ENCODE measurements around the gene ABCG4. TPM values are rescaled to one million over a fixed set of nuclear protein-coding genes. Genes with fewer than 3 reads are reported as not detected.

The ABCG4 gene
- polyA plus RNA-seq, 3 donors = 0.01 to 0.34 (median 0.06) TPM

Other genes starting within 250 kb of the ABCG4 start
- 10 to 100 TPM; 13.9 to 28.9 (median 22.8) TPM for gene BCL9L, start 223.1 kb upstream of the ABCG4 start, polyA plus RNA-seq
- under 1 TPM in 2 of 3 donors, not detected in 1; 0.14 to 0.16 TPM for gene UPK2, start 192.8 kb upstream of the ABCG4 start, polyA plus RNA-seq
- not detected for gene FOXR1, start 177.3 kb upstream of the ABCG4 start, polyA plus RNA-seq
- 10 to 100 TPM in 2 of 3 donors, 1 to 10 TPM in 1; 6.1 to 28.3 (median 13.7) TPM for gene CENATAC, start 150.9 kb upstream of the ABCG4 start, polyA plus RNA-seq
- gene RPS25, start 130.7 kb upstream of the ABCG4 start, polyA plus RNA-seq = 1,000 to 10,000 TPM; 1,274 to 4,411 (median 1,949) TPM
- 10 to 100 TPM; 24.1 to 48.4 (median 46.6) TPM for gene TRAPPC4, start 130.3 kb upstream of the ABCG4 start, polyA plus RNA-seq
- 10 to 100 TPM in 2 of 3 donors, 1 to 10 TPM in 1; 7.4 to 37.9 (median 13.2) TPM for gene SLC37A4, start 118.2 kb upstream of the ABCG4 start, polyA plus RNA-seq
- 10 to 100 TPM; 37.7 to 73.2 (median 41.1) TPM for gene HYOU1, start 91.8 kb upstream of the ABCG4 start, polyA plus RNA-seq
- gene VPS11, start 81.2 kb upstream of the ABCG4 start, polyA plus RNA-seq = 10 to 100 TPM; 20.5 to 35.2 (median 30.7) TPM
- gene HMBS, start 64.2 kb upstream of the ABCG4 start, polyA plus RNA-seq = 10 to 100 TPM; 13.7 to 23.3 (median 14.7) TPM
- gene DPAGT1, start 47.2 kb upstream of the ABCG4 start, polyA plus RNA-seq = 10 to 100 TPM; 20.0 to 28.9 (median 24.0) TPM
- gene C2CD2L, start 41.7 kb upstream of the ABCG4 start, polyA plus RNA-seq = 1 to 10 TPM; 3.1 to 6.7 (median 5.2) TPM
- 10 to 100 TPM in 1 of 3 donors, 1 to 10 TPM in 2; 9.1 to 15.4 (median 9.7) TPM for gene HINFP, start 27.5 kb upstream of the ABCG4 start, polyA plus RNA-seq
- gene NLRX1, start 19.7 kb downstream of the ABCG4 start, polyA plus RNA-seq = 10 to 100 TPM in 2 of 3 donors, 1 to 10 TPM in 1; 7.1 to 15.4 (median 10.3) TPM
- under 1 TPM; 0.17 to 0.27 (median 0.22) TPM for gene NHERF4, start 36.4 kb downstream of the ABCG4 start, polyA plus RNA-seq
- 1 to 10 TPM; 1.7 to 7.3 (median 5.8) TPM for gene CBL, start 57.3 kb downstream of the ABCG4 start, polyA plus RNA-seq
- gene MCAM, start 168.1 kb downstream of the ABCG4 start, polyA plus RNA-seq = 100 to 1,000 TPM in 2 of 3 donors, 10 to 100 TPM in 1; 45.3 to 517 (median 120) TPM
- 10 to 100 TPM in 2 of 3 donors, 1 to 10 TPM in 1; 8.8 to 16.3 (median 11.1) TPM for gene RNF26, start 185.5 kb downstream of the ABCG4 start, polyA plus RNA-seq
- gene C1QTNF5, start 191.8 kb downstream of the ABCG4 start, polyA plus RNA-seq = 10 to 100 TPM; 13.1 to 45.3 (median 26.5) TPM
- gene MFRP, start 197.7 kb downstream of the ABCG4 start, polyA plus RNA-seq = under 1 TPM in 2 of 3 donors, not detected in 1; 0.03 to 0.11 TPM
- 1 to 10 TPM; 1.6 to 8.8 (median 3.0) TPM for gene USP2, start 232.6 kb downstream of the ABCG4 start, polyA plus RNA-seq